ENCODE measurements around the gene TDRD1.

GRCh38 chr10:114276066-114276465, 96.9 kb downstream of the TDRD1 start:
- TF ChIP-seq POLR2AphosphoS5 (IDR thresholded peaks at IDR 0.05) = no peak
- no peak for TF ChIP-seq POLR2A (IDR thresholded peaks at IDR 0.05)
- TF ChIP-seq, protein P1, sequence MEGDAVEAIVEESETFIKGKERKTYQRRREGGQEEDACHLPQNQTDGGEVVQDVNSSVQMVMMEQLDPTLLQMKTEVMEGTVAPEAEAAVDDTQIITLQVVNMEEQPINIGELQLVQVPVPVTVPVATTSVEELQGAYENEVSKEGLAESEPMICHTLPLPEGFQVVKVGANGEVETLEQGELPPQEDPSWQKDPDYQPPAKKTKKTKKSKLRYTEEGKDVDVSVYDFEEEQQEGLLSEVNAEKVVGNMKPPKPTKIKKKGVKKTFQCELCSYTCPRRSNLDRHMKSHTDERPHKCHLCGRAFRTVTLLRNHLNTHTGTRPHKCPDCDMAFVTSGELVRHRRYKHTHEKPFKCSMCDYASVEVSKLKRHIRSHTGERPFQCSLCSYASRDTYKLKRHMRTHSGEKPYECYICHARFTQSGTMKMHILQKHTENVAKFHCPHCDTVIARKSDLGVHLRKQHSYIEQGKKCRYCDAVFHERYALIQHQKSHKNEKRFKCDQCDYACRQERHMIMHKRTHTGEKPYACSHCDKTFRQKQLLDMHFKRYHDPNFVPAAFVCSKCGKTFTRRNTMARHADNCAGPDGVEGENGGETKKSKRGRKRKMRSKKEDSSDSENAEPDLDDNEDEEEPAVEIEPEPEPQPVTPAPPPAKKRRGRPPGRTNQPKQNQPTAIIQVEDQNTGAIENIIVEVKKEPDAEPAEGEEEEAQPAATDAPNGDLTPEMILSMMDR (IDR thresholded peaks at IDR 0.05) = no peak

Data from sigmoid colon (tissue), 4 donors.